ENCODE measurements around the gene VPS8. TPM values are rescaled to one million over a fixed set of nuclear protein-coding genes. Genes with fewer than 3 reads are reported as not detected.

Gene VPS8
- total RNA-seq, 1 donor from 2014 or later = 59.4 TPM

GRCh38 chr3:184796954-184797353, 15.0 kb upstream of the VPS8 start:
- Mint-ChIP-seq H3K4me3 (no peak overlapping the region), H3K9me3 (peaks cover 5% of the 10 kb centered on the region), H3K27ac (no peak overlapping the region), H3K27me3 (peaks cover 14% of the 10 kb centered on the region), H3K4me1 (ENCODE audit: unreplicated experiment) (peaks cover 14% of the 10 kb centered on the region), H3K36me3 (no peaks in the 10 kb centered on the region)
- no peak for DNase-seq (ENCODE audit: extremely low spot score, unreplicated experiment)
- no peak for TF ChIP-seq CTCF (conservative IDR thresholded peaks at IDR 0.05)

DNA sequence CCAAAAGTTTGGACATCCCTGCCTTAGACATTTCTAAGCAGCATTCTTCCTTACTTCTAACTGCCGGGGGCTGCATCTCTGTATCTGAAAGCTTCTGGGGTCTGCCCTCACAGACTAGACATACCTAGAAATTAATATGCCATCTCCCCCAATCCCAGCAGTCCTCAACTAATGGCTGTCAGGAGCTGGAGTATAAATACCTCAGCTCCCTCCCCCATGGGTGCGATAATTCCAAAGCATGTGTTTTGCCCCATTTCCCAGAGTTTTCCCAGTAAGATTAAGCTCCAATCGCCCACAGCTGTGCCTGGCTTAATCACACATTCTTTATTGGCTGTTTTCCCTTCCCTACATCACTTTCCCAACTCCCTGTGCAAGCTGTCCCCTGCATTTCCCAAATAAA, 13.8 kb upstream of the VPS8 start:
- TF ChIP-seq CTCF (conservative IDR thresholded peaks at IDR 0.05) = no peak
- H3K9me3 Mint-ChIP-seq = peaks cover 5% of the 10 kb centered on the region
- no peak overlapping the region for H3K27ac Mint-ChIP-seq
- DNase-seq (ENCODE audit: extremely low spot score, unreplicated experiment) = no peak
- peaks cover 11% of the 10 kb centered on the region for H3K27me3 Mint-ChIP-seq
- no peaks in the 10 kb centered on the region for H3K36me3 Mint-ChIP-seq
- peaks cover 14% of the 10 kb centered on the region for H3K4me1 Mint-ChIP-seq (ENCODE audit: unreplicated experiment)
- H3K4me3 Mint-ChIP-seq = no peak overlapping the region

GRCh38 chr3:184800349-184800930, 11.5 kb upstream of the VPS8 start:
- H3K36me3 Mint-ChIP-seq = no peaks in the 10 kb centered on the region
- no peak overlapping the region for H3K4me3 Mint-ChIP-seq
- peaks cover 11% of the 10 kb centered on the region for H3K27me3 Mint-ChIP-seq

GRCh38 chr3:184801241-184801785, 10.7 kb upstream of the VPS8 start:
- Mint-ChIP-seq H3K27me3 (peaks cover 11% of the 10 kb centered on the region), H3K4me3 (no peak overlapping the region), H3K9me3 (peaks cover 5% of the 10 kb centered on the region), H3K4me1 (ENCODE audit: unreplicated experiment) (peaks cover 20% of the 10 kb centered on the region), H3K36me3 (no peaks in the 10 kb centered on the region), H3K27ac (no peak overlapping the region)
- no peak for DNase-seq (ENCODE audit: extremely low spot score, unreplicated experiment)
- no peak for TF ChIP-seq CTCF (conservative IDR thresholded peaks at IDR 0.05)

More at GRCh38 chr3:184800349-184800930, 11.5 kb upstream of the VPS8 start:
- H3K27ac Mint-ChIP-seq = peak overlapping the region; percentile 30
- H3K9me3 Mint-ChIP-seq = peaks cover 5% of the 10 kb centered on the region
- TF ChIP-seq CTCF (conservative IDR thresholded peaks at IDR 0.05) = no peak
- peaks cover 17% of the 10 kb centered on the region for H3K4me1 Mint-ChIP-seq (ENCODE audit: unreplicated experiment)
- no peak for DNase-seq (ENCODE audit: extremely low spot score, unreplicated experiment)

DNA sequence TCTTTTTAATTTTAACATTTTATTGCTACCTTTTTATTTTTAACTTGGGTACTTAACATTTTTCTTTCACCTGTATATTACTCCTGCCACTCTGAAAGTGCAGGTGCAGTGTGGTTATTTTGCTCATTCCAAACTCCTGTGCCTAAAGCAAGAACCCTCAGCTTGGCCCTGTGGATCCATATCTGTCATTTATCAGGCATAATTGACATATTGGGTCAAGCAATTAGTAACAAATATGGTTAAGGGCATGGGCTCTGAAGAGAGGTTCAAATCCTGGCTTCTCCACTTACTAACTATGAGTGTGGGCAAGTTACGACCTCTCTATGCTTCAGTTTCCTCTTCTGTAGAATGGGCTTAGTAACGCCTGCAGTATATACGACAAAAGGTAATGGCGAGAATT, 9.8 kb upstream of the VPS8 start:
- H3K4me1 Mint-ChIP-seq (ENCODE audit: unreplicated experiment) = peaks cover 13% of the 10 kb centered on the region
- no peak overlapping the region for H3K27ac Mint-ChIP-seq
- no peak for TF ChIP-seq CTCF (conservative IDR thresholded peaks at IDR 0.05)
- peaks cover 11% of the 10 kb centered on the region for H3K27me3 Mint-ChIP-seq
- DNase-seq (ENCODE audit: extremely low spot score, unreplicated experiment) = no peak
- H3K9me3 Mint-ChIP-seq = peaks cover 5% of the 10 kb centered on the region
- H3K4me3 Mint-ChIP-seq = no peak overlapping the region
- H3K36me3 Mint-ChIP-seq = no peaks in the 10 kb centered on the region
